Nephron progenitor cell (in vitro differentiated cells): ENCODE measurements around the gene TEX11.
"Not testable (repeated sequence)": the region's sequence is repeated elsewhere in the genome, so short reads cannot be mapped to it uniquely, and the experiment has no call there.

Experiments
- DNase-seq: peaks from one replicate; pipeline ENCODE4 v3.0.0; 2021
- H3K27ac Mint-ChIP-seq: 2 replicates; pipeline ENCODE4 v1.8.0; 2021; ENCODE audit warnings: mild to moderate bottlenecking, moderate library complexity, mixed read lengths
- H3K27me3 Mint-ChIP-seq: 2 replicates; pipeline ENCODE4 v1.8.0; 2021; ENCODE audit warnings: mild to moderate bottlenecking, low read depth, mixed read lengths; ENCODE audit not compliant: poor library complexity
- H3K36me3 Mint-ChIP-seq: 2 replicates; pipeline ENCODE4 v1.8.0; 2021; ENCODE audit warnings: low read depth, mixed read lengths
- H3K4me1 Mint-ChIP-seq: 2 replicates; pipeline ENCODE4 v1.8.0; 2021; ENCODE audit warnings: mixed read lengths
- H3K4me3 Mint-ChIP-seq: 2 replicates; pipeline ENCODE4 v1.8.0; 2021; ENCODE audit warnings: mild to moderate bottlenecking, moderate library complexity, mixed read lengths
- H3K9me3 Mint-ChIP-seq: 2 replicates; pipeline ENCODE4 v1.8.0; 2021; ENCODE audit warnings: mild to moderate bottlenecking, moderate library complexity, mixed read lengths
- TF ChIP-seq, protein P1 (sequence below): fragments of 200-600 bp; sonication (generic); IDR thresholded peaks from 2 replicates; pipeline ENCODE4 v1.5.0; 2021; ENCODE audit warnings: antibody characterized with exemption

TEX11 gene

DNA sequence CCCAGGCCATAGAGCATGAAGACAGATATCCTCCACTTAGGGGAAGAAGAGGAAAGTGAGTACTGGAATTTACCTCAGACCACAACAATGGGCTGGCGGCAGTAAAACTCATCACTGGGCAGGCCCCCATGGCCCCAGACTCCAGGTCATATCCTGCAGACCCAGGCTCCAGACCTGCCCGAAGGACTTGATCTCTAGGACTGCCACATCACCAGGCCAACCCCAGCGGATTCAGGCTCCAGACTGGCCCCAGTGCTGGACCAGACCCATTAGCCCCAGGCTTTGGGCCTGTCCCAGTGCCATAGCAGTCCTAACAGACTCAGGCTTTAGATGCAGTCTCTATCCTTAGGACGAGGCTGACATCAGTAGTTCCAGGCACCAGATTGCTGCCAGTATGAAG lies 273.3 kb downstream of the TEX11 start:
- Mint-ChIP-seq H3K4me1 (no peaks in the 10 kb centered on the region), H3K27ac (no peak overlapping the region), H3K27me3 (no peaks in the 10 kb centered on the region), H3K36me3 (peaks cover 4% of the 10 kb centered on the region), H3K4me3 (no peak overlapping the region), H3K9me3 (peaks cover 50% of the 10 kb centered on the region)
- DNase-seq: no peak
- TF ChIP-seq, protein P1, sequence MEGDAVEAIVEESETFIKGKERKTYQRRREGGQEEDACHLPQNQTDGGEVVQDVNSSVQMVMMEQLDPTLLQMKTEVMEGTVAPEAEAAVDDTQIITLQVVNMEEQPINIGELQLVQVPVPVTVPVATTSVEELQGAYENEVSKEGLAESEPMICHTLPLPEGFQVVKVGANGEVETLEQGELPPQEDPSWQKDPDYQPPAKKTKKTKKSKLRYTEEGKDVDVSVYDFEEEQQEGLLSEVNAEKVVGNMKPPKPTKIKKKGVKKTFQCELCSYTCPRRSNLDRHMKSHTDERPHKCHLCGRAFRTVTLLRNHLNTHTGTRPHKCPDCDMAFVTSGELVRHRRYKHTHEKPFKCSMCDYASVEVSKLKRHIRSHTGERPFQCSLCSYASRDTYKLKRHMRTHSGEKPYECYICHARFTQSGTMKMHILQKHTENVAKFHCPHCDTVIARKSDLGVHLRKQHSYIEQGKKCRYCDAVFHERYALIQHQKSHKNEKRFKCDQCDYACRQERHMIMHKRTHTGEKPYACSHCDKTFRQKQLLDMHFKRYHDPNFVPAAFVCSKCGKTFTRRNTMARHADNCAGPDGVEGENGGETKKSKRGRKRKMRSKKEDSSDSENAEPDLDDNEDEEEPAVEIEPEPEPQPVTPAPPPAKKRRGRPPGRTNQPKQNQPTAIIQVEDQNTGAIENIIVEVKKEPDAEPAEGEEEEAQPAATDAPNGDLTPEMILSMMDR: no peak

DNA sequence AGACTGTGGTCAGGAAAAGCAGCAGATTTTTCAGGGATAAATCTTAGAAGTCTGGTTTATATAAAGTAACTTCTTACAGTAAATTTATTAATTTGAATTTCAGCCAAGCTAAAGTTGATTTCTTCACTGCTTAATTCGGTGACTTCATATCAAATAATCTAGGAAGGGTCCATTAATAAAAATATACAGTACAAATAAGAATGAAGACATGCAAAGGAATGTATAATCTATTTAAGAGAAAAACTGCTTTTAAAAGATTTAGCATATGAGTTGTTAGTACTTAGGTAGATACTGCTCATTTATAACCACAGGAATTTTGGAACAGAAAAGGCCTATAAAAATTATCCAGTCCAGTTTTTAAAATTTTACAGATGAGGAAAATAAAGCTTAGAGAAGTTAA lies 286.8 kb downstream of the TEX11 start:
- Mint-ChIP-seq H3K27me3 (no peaks in the 10 kb centered on the region), H3K36me3 (no peaks in the 10 kb centered on the region), H3K4me1 (no peaks in the 10 kb centered on the region), H3K4me3 (no peak overlapping the region), H3K27ac (no peak overlapping the region), H3K9me3 (peaks cover 20% of the 10 kb centered on the region)
- TF ChIP-seq, protein P1: no peak
- DNase-seq: no peak

DNA sequence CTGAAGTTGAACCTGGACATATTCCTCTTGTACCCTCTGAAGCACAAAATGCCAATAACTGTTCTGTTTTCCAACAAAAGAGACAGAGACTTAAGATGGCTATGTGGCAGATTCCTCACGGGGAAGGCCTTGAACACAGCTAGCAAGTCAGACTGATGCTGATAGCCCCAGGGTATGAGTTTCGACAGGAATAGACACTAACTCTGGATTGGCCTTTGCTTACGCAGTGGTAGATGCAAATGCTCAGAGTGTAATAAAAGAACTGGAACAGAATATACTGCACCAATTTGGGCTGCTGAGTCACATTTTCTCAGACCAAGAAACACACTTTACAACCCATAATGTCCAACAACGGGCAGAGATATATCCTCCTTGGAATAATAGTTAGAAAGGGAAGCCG lies 290.0 kb downstream of the TEX11 start:
- TF ChIP-seq, protein P1: no peak
- Mint-ChIP-seq H3K9me3 (peaks cover 18% of the 10 kb centered on the region), H3K27me3 (no peaks in the 10 kb centered on the region), H3K4me3 (no peak overlapping the region), H3K4me1 (no peaks in the 10 kb centered on the region), H3K27ac (no peak overlapping the region), H3K36me3 (no peaks in the 10 kb centered on the region)
- no peak for DNase-seq

DNA sequence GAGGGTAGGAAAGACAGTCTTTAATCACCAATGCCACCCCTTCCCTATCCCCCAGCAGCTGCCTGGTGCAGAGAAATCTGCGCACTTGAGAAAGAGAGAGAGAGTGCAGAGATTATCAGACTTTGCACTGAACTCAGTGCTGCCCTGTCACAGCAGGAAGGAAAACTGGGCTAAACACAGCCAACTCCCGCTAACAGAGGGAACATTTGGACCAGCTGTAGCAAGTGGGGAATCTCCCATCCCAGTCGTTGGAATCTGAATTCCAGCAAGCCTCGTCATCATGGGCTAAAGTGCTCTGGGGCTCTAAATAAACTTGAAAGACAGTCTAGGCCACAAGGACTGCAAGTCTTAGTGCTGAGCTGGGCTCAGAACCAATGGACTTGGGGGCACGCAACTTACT lies 295.2 kb downstream of the TEX11 start:
- no peak for DNase-seq
- TF ChIP-seq, protein P1: no peak
- H3K4me3 Mint-ChIP-seq: no peak overlapping the region
- no peak overlapping the region for H3K27ac Mint-ChIP-seq
- H3K4me1 Mint-ChIP-seq: no peaks in the 10 kb centered on the region
- H3K36me3 Mint-ChIP-seq: no peaks in the 10 kb centered on the region
- H3K9me3 Mint-ChIP-seq: peaks cover 25% of the 10 kb centered on the region
- H3K27me3 Mint-ChIP-seq: no peaks in the 10 kb centered on the region

DNA sequence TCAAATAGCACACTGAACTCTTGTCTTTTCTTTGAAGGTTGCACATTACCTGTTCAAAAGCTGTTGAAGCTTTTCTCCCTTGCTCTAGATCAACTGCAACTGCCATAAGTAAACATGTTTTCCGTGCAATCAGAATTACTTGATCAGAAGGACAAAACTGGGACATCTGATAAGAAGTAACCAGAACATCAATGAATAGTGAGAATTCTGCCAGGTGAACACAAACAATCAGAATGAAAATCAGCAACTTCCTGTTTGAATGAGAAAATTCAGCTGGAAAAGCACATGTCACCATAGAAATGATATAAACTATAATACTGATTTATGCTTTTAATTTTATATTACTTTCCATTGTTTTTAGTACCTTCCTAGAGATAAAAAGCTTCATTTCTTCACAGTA lies 303.2 kb downstream of the TEX11 start:
- TF ChIP-seq, protein P1: no peak

DNA sequence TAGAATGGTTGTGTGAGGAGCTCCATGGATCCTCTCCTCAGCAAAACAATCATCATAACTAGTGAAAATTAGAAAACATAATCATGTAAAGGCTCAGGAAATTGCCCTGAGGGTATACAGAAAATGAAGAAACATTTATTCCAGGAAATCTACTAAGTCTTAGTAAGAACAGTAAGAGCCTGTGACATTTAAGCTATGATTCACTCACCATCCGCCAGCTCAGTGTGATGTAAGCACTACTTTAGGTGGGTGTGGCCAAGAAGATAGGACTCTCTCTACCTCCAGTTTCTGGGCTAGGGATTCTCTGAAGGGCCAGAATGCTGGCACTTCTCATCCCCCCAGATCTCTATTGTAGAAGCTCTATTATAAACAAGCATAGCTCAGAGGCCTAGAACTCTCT lies 316.4 kb downstream of the TEX11 start:
- H3K27me3 Mint-ChIP-seq: no peaks in the 10 kb centered on the region
- H3K36me3 Mint-ChIP-seq: no peaks in the 10 kb centered on the region
- peaks cover 36% of the 10 kb centered on the region for H3K9me3 Mint-ChIP-seq
- no peaks in the 10 kb centered on the region for H3K4me1 Mint-ChIP-seq
- DNase-seq: no peak
- TF ChIP-seq, protein P1: no peak
- H3K27ac Mint-ChIP-seq: no peak overlapping the region
- no peak overlapping the region for H3K4me3 Mint-ChIP-seq

More for the DNA sequence above, 303.2 kb downstream of the TEX11 start:
- Mint-ChIP-seq H3K4me1 (no peaks in the 10 kb centered on the region), H3K27ac (no peak overlapping the region), H3K27me3 (no peaks in the 10 kb centered on the region), H3K4me3 (no peak overlapping the region), H3K9me3 (peaks cover 10% of the 10 kb centered on the region), H3K36me3 (no peaks in the 10 kb centered on the region)
- DNase-seq: no peak

DNA sequence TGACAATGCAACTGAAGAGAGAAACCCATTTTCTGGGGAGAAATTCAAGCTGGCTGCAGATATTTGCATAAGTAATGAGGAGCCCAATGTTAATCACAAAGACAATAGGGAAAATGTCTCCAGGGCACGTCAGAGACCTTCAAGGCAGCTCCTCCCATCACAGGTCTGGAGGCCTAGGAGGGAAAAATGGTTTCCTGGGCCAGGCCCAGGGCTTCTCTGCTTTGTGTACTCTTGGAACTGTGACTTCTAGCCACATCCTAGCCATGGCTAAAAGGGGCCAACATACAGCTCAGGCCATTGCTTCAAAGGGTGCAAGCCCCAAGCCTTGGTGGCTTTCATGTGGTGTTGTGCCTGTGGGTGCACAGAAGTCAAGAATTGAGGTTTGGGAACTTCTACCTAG lies 321.4 kb downstream of the TEX11 start:
- not testable (repeated sequence) for H3K36me3 Mint-ChIP-seq, H3K4me3 Mint-ChIP-seq, H3K27ac Mint-ChIP-seq, H3K27me3 Mint-ChIP-seq, H3K4me1 Mint-ChIP-seq, DNase-seq
- H3K9me3 Mint-ChIP-seq: peaks cover 49% of the 10 kb centered on the region
